ENCODE measurements around the gene LRRFIP1.

DNA sequence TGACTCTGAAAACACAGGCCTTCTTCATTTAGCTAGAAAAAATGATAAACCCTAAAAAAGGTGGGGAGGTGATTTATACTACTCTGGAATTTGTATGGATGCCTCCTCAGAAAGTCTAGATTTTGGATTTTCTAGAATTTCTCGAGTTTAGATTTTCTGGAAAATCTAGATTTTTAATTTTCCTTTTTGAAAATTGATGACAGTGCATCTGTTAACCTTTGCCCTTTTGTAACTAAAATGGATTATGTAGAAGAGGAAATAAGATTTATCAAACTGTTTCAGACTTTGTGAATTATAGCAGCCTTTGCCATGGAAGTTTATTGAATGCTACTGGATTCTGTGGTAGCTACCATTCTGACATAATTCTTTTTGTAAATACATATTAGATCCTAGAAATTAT, 95.6 kb downstream of the LRRFIP1 start:
- TF ChIP-seq, protein P1, sequence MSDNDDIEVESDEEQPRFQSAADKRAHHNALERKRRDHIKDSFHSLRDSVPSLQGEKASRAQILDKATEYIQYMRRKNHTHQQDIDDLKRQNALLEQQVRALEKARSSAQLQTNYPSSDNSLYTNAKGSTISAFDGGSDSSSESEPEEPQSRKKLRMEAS (IDR thresholded peaks at IDR 0.05; ENCODE audit: low read depth, low read length): no peak
- TF ChIP-seq, protein P2, sequence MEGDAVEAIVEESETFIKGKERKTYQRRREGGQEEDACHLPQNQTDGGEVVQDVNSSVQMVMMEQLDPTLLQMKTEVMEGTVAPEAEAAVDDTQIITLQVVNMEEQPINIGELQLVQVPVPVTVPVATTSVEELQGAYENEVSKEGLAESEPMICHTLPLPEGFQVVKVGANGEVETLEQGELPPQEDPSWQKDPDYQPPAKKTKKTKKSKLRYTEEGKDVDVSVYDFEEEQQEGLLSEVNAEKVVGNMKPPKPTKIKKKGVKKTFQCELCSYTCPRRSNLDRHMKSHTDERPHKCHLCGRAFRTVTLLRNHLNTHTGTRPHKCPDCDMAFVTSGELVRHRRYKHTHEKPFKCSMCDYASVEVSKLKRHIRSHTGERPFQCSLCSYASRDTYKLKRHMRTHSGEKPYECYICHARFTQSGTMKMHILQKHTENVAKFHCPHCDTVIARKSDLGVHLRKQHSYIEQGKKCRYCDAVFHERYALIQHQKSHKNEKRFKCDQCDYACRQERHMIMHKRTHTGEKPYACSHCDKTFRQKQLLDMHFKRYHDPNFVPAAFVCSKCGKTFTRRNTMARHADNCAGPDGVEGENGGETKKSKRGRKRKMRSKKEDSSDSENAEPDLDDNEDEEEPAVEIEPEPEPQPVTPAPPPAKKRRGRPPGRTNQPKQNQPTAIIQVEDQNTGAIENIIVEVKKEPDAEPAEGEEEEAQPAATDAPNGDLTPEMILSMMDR (IDR thresholded peaks at IDR 0.05 in 2 of 3, conservative IDR thresholded peaks at IDR 0.05 in 1 of 3; ENCODE audit: control insufficient read depth in 2 of 3, extremely low read depth in 1 of 3, insufficient read depth in 1 of 3, low read depth in 3 of 3, low read length in 3 of 3): no peak
- TF ChIP-seq SIN3A (IDR thresholded peaks at IDR 0.05; ENCODE audit: low read depth, low read length) (no peak), JUND (IDR thresholded peaks at IDR 0.05; ENCODE audit: low read depth, low read length) (no peak), BHLHE40 (IDR thresholded peaks at IDR 0.05; ENCODE audit: borderline replicate concordance in 1 of 2, low read depth in 2 of 2, low read length in 1 of 2) (no peak)

Data from GM12878 (cell line).